ENCODE results near the gene ATG3.

Gene ATG3

GRCh38 chr3:112593258-112593657 lies 31.5 kb upstream of the ATG3 start:
- Histone ChIP-seq H3K4me1 (ENCODE audit: control insufficient read depth in 1 of 2, insufficient read depth in 2 of 2, low read length in 2 of 2) (no peaks in the 10 kb centered on the region), H3K4me3 (ENCODE audit: low read depth in 1 of 2, low read length in 2 of 2) (no peak overlapping the region), H3K27me3 (ENCODE audit: control insufficient read depth in 1 of 2, insufficient read depth in 2 of 2, low read length in 2 of 2) (no peaks in the 10 kb centered on the region), H3K27ac (ENCODE audit: low read depth, low read length) (no peak overlapping the region), H3K9me3 (ENCODE audit: control insufficient read depth in 1 of 2, low read length in 2 of 2) (no peaks in the 10 kb centered on the region), H3K36me3 (ENCODE audit: control insufficient read depth in 1 of 2, insufficient read depth in 2 of 2, low read length in 2 of 2) (peaks cover 0 to 23% of the 10 kb centered on the region in 2 donors), H3K9ac (ENCODE audit: low read depth in 1 of 2, low read length in 2 of 2) (no peak overlapping the region)

- peaks cover 13 to 49% of the 10 kb centered on the region in 2 donors for H3K36me3 ChIP-seq (ENCODE audit: control insufficient read depth in 1 of 2, insufficient read depth in 2 of 2, low read length in 2 of 2)
- H3K4me1 ChIP-seq (ENCODE audit: control insufficient read depth in 1 of 2, insufficient read depth in 2 of 2, low read length in 2 of 2) = no peaks in the 10 kb centered on the region
- H3K9me3 ChIP-seq (ENCODE audit: control insufficient read depth in 1 of 2, low read length in 2 of 2) = no peaks in the 10 kb centered on the region
- no peak overlapping the region for H3K4me3 ChIP-seq (ENCODE audit: low read depth in 1 of 2, low read length in 2 of 2)
- H3K27me3 ChIP-seq (ENCODE audit: control insufficient read depth in 1 of 2, insufficient read depth in 2 of 2, low read length in 2 of 2) = no peaks in the 10 kb centered on the region
- no peak overlapping the region for H3K9ac ChIP-seq (ENCODE audit: low read depth in 1 of 2, low read length in 2 of 2)
- H3K27ac ChIP-seq (ENCODE audit: low read depth, low read length) = no peak overlapping the region
Observed at GRCh38 chr3:112587336-112587735, 25.6 kb upstream of the ATG3 start.

GRCh38 chr3:112585782-112586181 lies 24.0 kb upstream of the ATG3 start:
- H3K36me3 ChIP-seq (ENCODE audit: control insufficient read depth in 1 of 2, insufficient read depth in 2 of 2, low read length in 2 of 2) = peaks cover 13 to 50% of the 10 kb centered on the region in 2 donors
- H3K4me3 ChIP-seq (ENCODE audit: low read depth in 1 of 2, low read length in 2 of 2) = no peak overlapping the region
- no peaks in the 10 kb centered on the region for H3K4me1 ChIP-seq (ENCODE audit: control insufficient read depth in 1 of 2, insufficient read depth in 2 of 2, low read length in 2 of 2)
- H3K27ac ChIP-seq (ENCODE audit: low read depth, low read length) = no peak overlapping the region
- no peaks in the 10 kb centered on the region for H3K9me3 ChIP-seq (ENCODE audit: control insufficient read depth in 1 of 2, low read length in 2 of 2)
- no peaks in the 10 kb centered on the region for H3K27me3 ChIP-seq (ENCODE audit: control insufficient read depth in 1 of 2, insufficient read depth in 2 of 2, low read length in 2 of 2)
- H3K9ac ChIP-seq (ENCODE audit: low read depth in 1 of 2, low read length in 2 of 2) = no peak overlapping the region

GRCh38 chr3:112583105-112583504 lies 21.3 kb upstream of the ATG3 start:
- H3K9ac ChIP-seq (ENCODE audit: low read depth in 1 of 2, low read length in 2 of 2) = no peak overlapping the region
- no peaks in the 10 kb centered on the region for H3K4me1 ChIP-seq (ENCODE audit: control insufficient read depth in 1 of 2, insufficient read depth in 2 of 2, low read length in 2 of 2)
- no peaks in the 10 kb centered on the region for H3K9me3 ChIP-seq (ENCODE audit: control insufficient read depth in 1 of 2, low read length in 2 of 2)
- no peak overlapping the region for H3K27ac ChIP-seq (ENCODE audit: low read depth, low read length)
- no peak overlapping the region for H3K4me3 ChIP-seq (ENCODE audit: low read depth in 1 of 2, low read length in 2 of 2)
- H3K36me3 ChIP-seq (ENCODE audit: control insufficient read depth in 1 of 2, insufficient read depth in 2 of 2, low read length in 2 of 2) = peaks cover 20 to 55% of the 10 kb centered on the region in 2 donors
- H3K27me3 ChIP-seq (ENCODE audit: control insufficient read depth in 1 of 2, insufficient read depth in 2 of 2, low read length in 2 of 2) = no peaks in the 10 kb centered on the region

- Histone ChIP-seq H3K27ac (ENCODE audit: low read depth, low read length) (no peak overlapping the region), H3K36me3 (ENCODE audit: control insufficient read depth in 1 of 2, insufficient read depth in 2 of 2, low read length in 2 of 2) (peaks cover 20 to 49% of the 10 kb centered on the region in 2 donors), H3K27me3 (ENCODE audit: control insufficient read depth in 1 of 2, insufficient read depth in 2 of 2, low read length in 2 of 2) (no peaks in the 10 kb centered on the region), H3K9me3 (ENCODE audit: control insufficient read depth in 1 of 2, low read length in 2 of 2) (no peaks in the 10 kb centered on the region), H3K9ac (ENCODE audit: low read depth in 1 of 2, low read length in 2 of 2) (no peak overlapping the region), H3K4me1 (ENCODE audit: control insufficient read depth in 1 of 2, insufficient read depth in 2 of 2, low read length in 2 of 2) (no peaks in the 10 kb centered on the region), H3K4me3 (ENCODE audit: low read depth in 1 of 2, low read length in 2 of 2) (no peak overlapping the region)
Observed at GRCh38 chr3:112582244-112582874, 20.6 kb upstream of the ATG3 start.

GRCh38 chr3:112579697-112580096 lies 17.9 kb upstream of the ATG3 start:
- Histone ChIP-seq H3K27ac (ENCODE audit: low read depth, low read length) (no peak overlapping the region), H3K4me1 (ENCODE audit: control insufficient read depth in 1 of 2, insufficient read depth in 2 of 2, low read length in 2 of 2) (no peaks in the 10 kb centered on the region), H3K9ac (ENCODE audit: low read depth in 1 of 2, low read length in 2 of 2) (no peak overlapping the region), H3K9me3 (ENCODE audit: control insufficient read depth in 1 of 2, low read length in 2 of 2) (no peaks in the 10 kb centered on the region), H3K27me3 (ENCODE audit: control insufficient read depth in 1 of 2, insufficient read depth in 2 of 2, low read length in 2 of 2) (no peaks in the 10 kb centered on the region), H3K4me3 (ENCODE audit: low read depth in 1 of 2, low read length in 2 of 2) (no peak overlapping the region), H3K36me3 (ENCODE audit: control insufficient read depth in 1 of 2, insufficient read depth in 2 of 2, low read length in 2 of 2) (peaks cover 20 to 31% of the 10 kb centered on the region in 2 donors)

GRCh38 chr3:112579232-112579631 lies 17.5 kb upstream of the ATG3 start:
- Histone ChIP-seq H3K36me3 (ENCODE audit: control insufficient read depth in 1 of 2, insufficient read depth in 2 of 2, low read length in 2 of 2) (peaks cover 20 to 27% of the 10 kb centered on the region in 2 donors), H3K4me1 (ENCODE audit: control insufficient read depth in 1 of 2, insufficient read depth in 2 of 2, low read length in 2 of 2) (no peaks in the 10 kb centered on the region), H3K27me3 (ENCODE audit: control insufficient read depth in 1 of 2, insufficient read depth in 2 of 2, low read length in 2 of 2) (no peaks in the 10 kb centered on the region), H3K9me3 (ENCODE audit: control insufficient read depth in 1 of 2, low read length in 2 of 2) (no peaks in the 10 kb centered on the region), H3K27ac (ENCODE audit: low read depth, low read length) (no peak overlapping the region), H3K9ac (ENCODE audit: low read depth in 1 of 2, low read length in 2 of 2) (no peak overlapping the region), H3K4me3 (ENCODE audit: low read depth in 1 of 2, low read length in 2 of 2) (no peak overlapping the region)

- no peaks in the 10 kb centered on the region for H3K9me3 ChIP-seq (ENCODE audit: control insufficient read depth in 1 of 2, low read length in 2 of 2)
- H3K4me3 ChIP-seq (ENCODE audit: low read depth in 1 of 2, low read length in 2 of 2) = no peak overlapping the region
- H3K9ac ChIP-seq (ENCODE audit: low read depth in 1 of 2, low read length in 2 of 2) = no peak overlapping the region
- no peak overlapping the region for H3K27ac ChIP-seq (ENCODE audit: low read depth, low read length)
- H3K4me1 ChIP-seq (ENCODE audit: control insufficient read depth in 1 of 2, insufficient read depth in 2 of 2, low read length in 2 of 2) = no peaks in the 10 kb centered on the region
- no peaks in the 10 kb centered on the region for H3K27me3 ChIP-seq (ENCODE audit: control insufficient read depth in 1 of 2, insufficient read depth in 2 of 2, low read length in 2 of 2)
- H3K36me3 ChIP-seq (ENCODE audit: control insufficient read depth in 1 of 2, insufficient read depth in 2 of 2, low read length in 2 of 2) = peaks cover 4 to 33% of the 10 kb centered on the region in 2 donors
Observed at GRCh38 chr3:112572701-112573100, 10.9 kb upstream of the ATG3 start.

- H3K36me3 ChIP-seq (ENCODE audit: control insufficient read depth in 1 of 2, insufficient read depth in 2 of 2, low read length in 2 of 2) = peaks cover 7 to 37% of the 10 kb centered on the region in 2 donors
- H3K9me3 ChIP-seq (ENCODE audit: control insufficient read depth in 1 of 2, low read length in 2 of 2) = no peaks in the 10 kb centered on the region
- H3K27me3 ChIP-seq (ENCODE audit: control insufficient read depth in 1 of 2, insufficient read depth in 2 of 2, low read length in 2 of 2) = no peaks in the 10 kb centered on the region
- peaks cover 0 to 3% of the 10 kb centered on the region in 2 donors for H3K4me1 ChIP-seq (ENCODE audit: control insufficient read depth in 1 of 2, insufficient read depth in 2 of 2, low read length in 2 of 2)
- H3K4me3 ChIP-seq (ENCODE audit: low read depth in 1 of 2, low read length in 2 of 2) = no peak overlapping the region
- H3K9ac ChIP-seq (ENCODE audit: low read depth in 1 of 2, low read length in 2 of 2) = no peak overlapping the region
- no peak overlapping the region for H3K27ac ChIP-seq (ENCODE audit: low read depth, low read length)
Observed at GRCh38 chr3:112569265-112569664, 7.5 kb upstream of the ATG3 start.

GRCh38 chr3:112568642-112569041 lies 6.9 kb upstream of the ATG3 start:
- Histone ChIP-seq H3K36me3 (ENCODE audit: control insufficient read depth in 1 of 2, insufficient read depth in 2 of 2, low read length in 2 of 2) (peaks cover 7 to 37% of the 10 kb centered on the region in 2 donors), H3K9ac (ENCODE audit: low read depth in 1 of 2, low read length in 2 of 2) (no peak overlapping the region), H3K4me3 (ENCODE audit: low read depth in 1 of 2, low read length in 2 of 2) (no peak overlapping the region), H3K27ac (ENCODE audit: low read depth, low read length) (no peak overlapping the region), H3K27me3 (ENCODE audit: control insufficient read depth in 1 of 2, insufficient read depth in 2 of 2, low read length in 2 of 2) (no peaks in the 10 kb centered on the region), H3K9me3 (ENCODE audit: control insufficient read depth in 1 of 2, low read length in 2 of 2) (no peaks in the 10 kb centered on the region), H3K4me1 (ENCODE audit: control insufficient read depth in 1 of 2, insufficient read depth in 2 of 2, low read length in 2 of 2) (peaks cover 0 to 9% of the 10 kb centered on the region in 2 donors)
